ENCODE results near the gene TMEM131L.
A peak's percentile ranks its signal among the peaks of the same experiment; 100 is the strongest.

Gene TMEM131L

DNA sequence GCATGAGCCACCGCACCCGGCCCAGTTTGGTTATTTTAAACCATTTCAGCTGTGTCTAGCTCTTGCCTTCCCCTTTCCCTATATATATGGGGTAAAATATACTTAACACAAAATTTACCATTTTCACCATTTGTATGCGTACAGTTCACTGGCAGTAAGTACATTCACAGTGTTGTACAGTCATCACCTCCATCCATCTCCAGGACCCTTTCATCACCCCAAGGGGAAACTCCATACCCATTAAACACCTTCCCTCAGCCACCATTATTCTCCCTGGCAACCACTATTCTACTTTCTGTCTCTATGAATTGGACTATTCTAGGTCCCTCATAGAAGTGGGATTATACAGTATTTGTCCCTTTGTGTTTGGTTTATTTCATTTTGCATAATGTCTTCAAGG is 106.4 kb downstream of the TMEM131L start:
- no peak overlapping the region for H2BK5ac ChIP-seq (ENCODE audit: low read depth, low read length, poor library complexity)
- H2AFZ ChIP-seq (ENCODE audit: insufficient read depth, low read length, poor library complexity) = no peak overlapping the region
- H3K4me1 ChIP-seq (ENCODE audit: control insufficient read depth in 1 of 2, insufficient read depth in 2 of 2, low read length in 2 of 2) = peaks cover 3 to 7% of the 10 kb centered on the region in 2 experiments
- no peak overlapping the region for H3K4me3 ChIP-seq (ENCODE audit: low read depth, low read length)
- no peaks in the 10 kb centered on the region for H3K79me1 ChIP-seq (ENCODE audit: low read length)
- H3K27ac ChIP-seq (ENCODE audit: low read depth, low read length) = no peak overlapping the region
- no peak overlapping the region for H3K4ac ChIP-seq (ENCODE audit: low read depth, low read length)
- no peaks in the 10 kb centered on the region for H3K27me3 ChIP-seq (ENCODE audit: insufficient read depth, low read length)
- H3K79me2 ChIP-seq (ENCODE audit: control insufficient read depth, insufficient read depth, low read length, poor library complexity) = no peaks in the 10 kb centered on the region
- H2AK5ac ChIP-seq (ENCODE audit: low read length) = no peak overlapping the region
- H3K14ac ChIP-seq (ENCODE audit: low read length) = no peak overlapping the region
- H3K9ac ChIP-seq (ENCODE audit: low read length) = no peak overlapping the region
- no peak overlapping the region for H3K4me2 ChIP-seq (ENCODE audit: low read length)
- H4K91ac ChIP-seq (ENCODE audit: low read depth, low read length) = no peak overlapping the region
- H3K18ac ChIP-seq (ENCODE audit: low read length) = no peak overlapping the region
- H3K9me3 ChIP-seq (ENCODE audit: insufficient read depth, low read depth, low read length) = no peaks in the 10 kb centered on the region
- H2BK120ac ChIP-seq (ENCODE audit: insufficient read depth, low read length, poor library complexity) = no peak overlapping the region
- H4K8ac ChIP-seq (ENCODE audit: low read depth, low read length) = no peak overlapping the region
- H3K36me3 ChIP-seq (ENCODE audit: control insufficient read depth in 1 of 2, insufficient read depth in 2 of 2, low read length in 2 of 2) = no peaks in the 10 kb centered on the region
- no CpG with 5 or more reads among the region's 3 CpGs for WGBS (ENCODE audit: extremely low coverage, insufficient coverage, insufficient read length)
- H4K12ac ChIP-seq (ENCODE audit: low read depth, low read length) = no peak overlapping the region
- no peak overlapping the region for H2BK12ac ChIP-seq (ENCODE audit: low read length)
- DNase-seq = no peak
- no peak overlapping the region for H3K23ac ChIP-seq (ENCODE audit: low read length)

DNA sequence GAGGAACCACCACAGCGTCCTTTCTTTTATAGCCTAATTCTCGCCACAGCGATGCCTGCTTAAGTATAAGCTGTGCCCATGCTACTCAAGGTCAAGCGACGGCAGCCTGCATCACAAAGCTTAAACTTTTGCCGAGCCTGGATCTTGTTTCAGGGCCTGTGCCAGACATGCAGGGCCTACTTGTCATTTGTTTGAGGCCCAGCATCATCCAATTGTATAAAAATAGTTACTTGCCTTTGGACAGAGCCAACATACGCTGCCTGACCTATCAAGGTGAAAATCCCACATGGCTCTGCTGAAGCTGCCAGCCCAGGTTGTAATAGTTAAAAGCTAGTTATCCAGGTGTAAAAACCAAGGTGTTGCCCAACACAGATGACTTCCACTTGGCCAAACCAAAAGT is 107.1 kb downstream of the TMEM131L start:
- no peaks in the 10 kb centered on the region for H3K79me2 ChIP-seq (ENCODE audit: control insufficient read depth, insufficient read depth, low read length, poor library complexity)

DNA sequence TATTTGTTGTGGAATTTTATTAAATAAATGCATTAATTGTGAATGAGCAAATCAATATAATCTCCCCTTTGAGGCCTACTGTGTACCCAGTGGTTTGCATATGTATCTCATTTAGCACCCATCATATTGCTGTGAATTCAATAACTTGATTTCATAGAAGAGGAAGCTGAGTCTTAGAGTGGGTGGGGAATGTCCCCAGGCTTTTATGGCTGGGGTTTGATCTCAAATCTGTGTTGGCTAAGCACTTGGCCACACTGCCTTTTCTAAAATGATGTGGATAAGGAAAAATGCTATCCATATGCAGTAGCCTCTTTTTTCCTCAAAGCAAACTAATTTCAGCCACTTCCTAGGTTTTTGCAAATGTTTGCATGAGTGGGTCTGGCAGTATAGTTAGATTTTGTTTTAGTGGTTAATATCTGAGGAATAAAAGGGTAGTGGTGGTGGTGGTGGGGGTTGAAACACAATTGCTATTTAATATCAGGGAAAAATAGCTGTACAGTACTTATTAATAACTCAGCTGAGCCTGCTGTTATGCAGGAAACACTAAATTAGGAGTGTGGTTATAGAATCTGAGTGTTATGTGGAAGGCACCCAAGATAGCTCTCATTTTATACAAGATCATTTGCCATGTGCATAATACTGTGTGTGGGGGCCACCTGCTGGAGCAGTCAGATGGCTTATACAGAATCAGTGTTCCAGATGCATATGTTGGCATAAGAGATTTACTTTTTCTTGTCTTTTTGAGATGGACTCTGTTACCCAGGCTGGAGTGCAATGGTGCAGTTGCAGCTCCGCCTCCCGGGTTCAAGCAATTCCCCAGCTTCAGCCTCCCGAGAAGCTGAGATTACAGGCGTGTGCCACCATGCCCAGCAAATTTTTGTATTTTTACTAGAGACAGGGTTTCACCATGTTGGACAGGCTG is 108.0 kb downstream of the TMEM131L start:
- no peaks in the 10 kb centered on the region for H3K27me3 ChIP-seq (ENCODE audit: insufficient read depth, low read length)
- H2BK120ac ChIP-seq (ENCODE audit: insufficient read depth, low read length, poor library complexity) = no peak overlapping the region
- H3K14ac ChIP-seq (ENCODE audit: low read length) = no peak overlapping the region
- H3K79me2 ChIP-seq (ENCODE audit: control insufficient read depth, insufficient read depth, low read length, poor library complexity) = no peaks in the 10 kb centered on the region
- H2BK12ac ChIP-seq (ENCODE audit: low read length) = no peak overlapping the region
- no peak overlapping the region for H3K18ac ChIP-seq (ENCODE audit: low read length)
- H3K36me3 ChIP-seq (ENCODE audit: control insufficient read depth in 1 of 2, insufficient read depth in 2 of 2, low read length in 2 of 2) = no peaks in the 10 kb centered on the region
- no peak overlapping the region for H2BK5ac ChIP-seq (ENCODE audit: low read depth, low read length, poor library complexity)
- no peak overlapping the region for H3K4me2 ChIP-seq (ENCODE audit: low read length)
- no peaks in the 10 kb centered on the region for H3K79me1 ChIP-seq (ENCODE audit: low read length)
- no peaks in the 10 kb centered on the region for H3K9me3 ChIP-seq (ENCODE audit: insufficient read depth, low read depth, low read length)
- H4K8ac ChIP-seq (ENCODE audit: low read depth, low read length) = no peak overlapping the region
- H3K9ac ChIP-seq (ENCODE audit: low read length) = no peak overlapping the region
- H4K12ac ChIP-seq (ENCODE audit: low read depth, low read length) = no peak overlapping the region
- H3K23ac ChIP-seq (ENCODE audit: low read length) = no peak overlapping the region
- H3K4me1 ChIP-seq (ENCODE audit: control insufficient read depth in 1 of 2, insufficient read depth in 2 of 2, low read length in 2 of 2) = peaks cover 3 to 7% of the 10 kb centered on the region in 2 experiments
- no peak overlapping the region for H2AFZ ChIP-seq (ENCODE audit: insufficient read depth, low read length, poor library complexity)
- no peak overlapping the region for H4K91ac ChIP-seq (ENCODE audit: low read depth, low read length)
- H3K27ac ChIP-seq (ENCODE audit: low read depth, low read length) = no peak overlapping the region
- no CpG with 5 or more reads among the region's 4 CpGs for WGBS (ENCODE audit: extremely low coverage, insufficient coverage, insufficient read length)
- DNase-seq = peak; percentile 3 to 46
- no peak overlapping the region for H3K4ac ChIP-seq (ENCODE audit: low read depth, low read length)
- H3K4me3 ChIP-seq (ENCODE audit: low read depth, low read length) = no peak overlapping the region
- no peak overlapping the region for H2AK5ac ChIP-seq (ENCODE audit: low read length)

More for the DNA sequence above, 107.1 kb downstream of the TMEM131L start:
- Histone ChIP-seq H3K9ac (ENCODE audit: low read length) (no peak overlapping the region), H3K23ac (ENCODE audit: low read length) (no peak overlapping the region), H2BK120ac (ENCODE audit: insufficient read depth, low read length, poor library complexity) (no peak overlapping the region), H3K14ac (ENCODE audit: low read length) (no peak overlapping the region), H2BK5ac (ENCODE audit: low read depth, low read length, poor library complexity) (no peak overlapping the region), H3K4me3 (ENCODE audit: low read depth, low read length) (no peak overlapping the region), H3K18ac (ENCODE audit: low read length) (no peak overlapping the region), H3K4me1 (ENCODE audit: control insufficient read depth in 1 of 2, insufficient read depth in 2 of 2, low read length in 2 of 2) (peaks cover 3 to 7% of the 10 kb centered on the region in 2 experiments), H3K79me1 (ENCODE audit: low read length) (no peaks in the 10 kb centered on the region), H3K9me3 (ENCODE audit: insufficient read depth, low read depth, low read length) (no peaks in the 10 kb centered on the region), H4K12ac (ENCODE audit: low read depth, low read length) (no peak overlapping the region), H2BK12ac (ENCODE audit: low read length) (no peak overlapping the region), H3K27ac (ENCODE audit: low read depth, low read length) (no peak overlapping the region), H2AK5ac (ENCODE audit: low read length) (no peak overlapping the region), H4K8ac (ENCODE audit: low read depth, low read length) (no peak overlapping the region), H3K4me2 (ENCODE audit: low read length) (no peak overlapping the region), H3K4ac (ENCODE audit: low read depth, low read length) (no peak overlapping the region), H3K36me3 (ENCODE audit: control insufficient read depth in 1 of 2, insufficient read depth in 2 of 2, low read length in 2 of 2) (no peaks in the 10 kb centered on the region), H2AFZ (ENCODE audit: insufficient read depth, low read length, poor library complexity) (no peak overlapping the region), H3K27me3 (ENCODE audit: insufficient read depth, low read length) (no peaks in the 10 kb centered on the region), H4K91ac (ENCODE audit: low read depth, low read length) (no peak overlapping the region)
- WGBS (ENCODE audit: extremely low coverage, insufficient coverage, insufficient read length) = no CpG with 5 or more reads among the region's 7 CpGs
- no peak for DNase-seq

DNA sequence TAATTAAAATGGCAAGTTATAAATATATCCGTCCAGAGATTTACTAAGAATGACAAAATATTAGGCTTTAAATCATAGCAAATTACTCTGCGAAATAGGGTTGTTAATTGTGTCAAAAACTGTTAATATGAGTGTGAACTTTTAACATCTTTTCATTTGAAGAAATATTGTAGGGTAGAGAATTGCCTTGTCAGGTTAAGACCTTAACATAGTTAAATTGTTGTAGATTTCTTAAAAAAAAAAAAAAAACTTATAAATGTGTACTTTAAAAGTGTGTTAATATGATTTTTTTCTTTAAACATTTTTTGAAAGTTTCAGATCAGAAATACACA is 110.2 kb downstream of the TMEM131L start:
- no CpG with 5 or more reads among the region's 2 CpGs for WGBS (ENCODE audit: extremely low coverage, insufficient coverage, insufficient read length)
- H3K4me3 ChIP-seq (ENCODE audit: low read depth, low read length) = no peak overlapping the region
- H4K12ac ChIP-seq (ENCODE audit: low read depth, low read length) = no peak overlapping the region
- H3K79me2 ChIP-seq (ENCODE audit: control insufficient read depth, insufficient read depth, low read length, poor library complexity) = no peaks in the 10 kb centered on the region
- H2AFZ ChIP-seq (ENCODE audit: insufficient read depth, low read length, poor library complexity) = no peak overlapping the region
- no peak overlapping the region for H2BK5ac ChIP-seq (ENCODE audit: low read depth, low read length, poor library complexity)
- H3K9me3 ChIP-seq (ENCODE audit: insufficient read depth, low read depth, low read length) = no peaks in the 10 kb centered on the region
- no peak overlapping the region for H3K4ac ChIP-seq (ENCODE audit: low read depth, low read length)
- H3K9ac ChIP-seq (ENCODE audit: low read length) = no peak overlapping the region
- H3K27me3 ChIP-seq (ENCODE audit: insufficient read depth, low read length) = no peaks in the 10 kb centered on the region
- no peak overlapping the region for H4K91ac ChIP-seq (ENCODE audit: low read depth, low read length)
- DNase-seq = no peak
- no peak overlapping the region for H3K4me2 ChIP-seq (ENCODE audit: low read length)
- H3K27ac ChIP-seq (ENCODE audit: low read depth, low read length) = no peak overlapping the region
- no peak overlapping the region for H3K18ac ChIP-seq (ENCODE audit: low read length)
- no peaks in the 10 kb centered on the region for H3K79me1 ChIP-seq (ENCODE audit: low read length)
- H3K4me1 ChIP-seq (ENCODE audit: control insufficient read depth in 1 of 2, insufficient read depth in 2 of 2, low read length in 2 of 2) = no peaks in the 10 kb centered on the region
- H4K8ac ChIP-seq (ENCODE audit: low read depth, low read length) = no peak overlapping the region
- no peak overlapping the region for H2AK5ac ChIP-seq (ENCODE audit: low read length)
- no peak overlapping the region for H3K23ac ChIP-seq (ENCODE audit: low read length)
- no peaks in the 10 kb centered on the region for H3K36me3 ChIP-seq (ENCODE audit: control insufficient read depth in 1 of 2, insufficient read depth in 2 of 2, low read length in 2 of 2)
- H2BK120ac ChIP-seq (ENCODE audit: insufficient read depth, low read length, poor library complexity) = no peak overlapping the region
- no peak overlapping the region for H3K14ac ChIP-seq (ENCODE audit: low read length)
- H2BK12ac ChIP-seq (ENCODE audit: low read length) = no peak overlapping the region
